Breast epithelium (tissue), 4 donors: Measurements from ENCODE around the gene ARPP19. TPM values are rescaled to one million over a fixed set of nuclear protein-coding genes. Genes with fewer than 3 reads are reported as not detected.
"Not testable (repeated sequence)": the region's sequence is repeated elsewhere in the genome, so short reads cannot be mapped to it uniquely, and the experiment has no call there.

ENCODE experiments used
- DNase-seq, 2 donors: peaks; one replicate each; pipeline ENCODE4 v3.0.0-alpha.2; 2019; ENCODE audit warnings: low spot score in 2 of 2
- H3K27ac ChIP-seq, 2 donors: fragments of 200-600 bp; sonication (generic) in 1 of 2; one replicate each; pipeline ENCODE4 v1.5.1; 2016 to 2019; ENCODE audit warnings: mild to moderate bottlenecking in 1 of 2
- H3K27me3 ChIP-seq, 2 donors: fragments of 200-600 bp; sonication (generic) in 1 of 2; one replicate each; pipeline versions ENCODE4 v1.5.1 to v1.6.0; 2017 to 2019; ENCODE audit warnings: control low read depth in 1 of 2, mild to moderate bottlenecking in 1 of 2
- H3K36me3 ChIP-seq: fragments of 200-600 bp; one replicate; pipeline ENCODE4 v1.5.1; 2019
- H3K4me1 ChIP-seq, 2 donors: fragments of 200-600 bp; sonication (generic); one replicate each; pipeline ENCODE4 v1.5.1; 2016 to 2019; ENCODE audit warnings: control low read depth in 1 of 2
- H3K4me3 ChIP-seq, 3 donors: fragments of 200-600 bp; sonication (generic); 1 replicate in 2 of 3; 2 replicates in 1 of 3; pipeline ENCODE4 v1.5.1; 2016 to 2019; ENCODE audit warnings: mild to moderate bottlenecking in 3 of 3, moderate library complexity in 2 of 3
- H3K9me3 ChIP-seq, 2 donors: fragments of 200-600 bp; sonication (generic) in 1 of 2; one replicate each; pipeline ENCODE4 v1.5.1; 2016 to 2019; ENCODE audit warnings: control low read depth in 1 of 2
- CTCF ChIP-seq, 3 donors: fragments of 450-650 bp; IDR thresholded peaks; one replicate each; pipeline ENCODE4 v1.5.1; 2016 to 2017; ENCODE audit warnings: antibody characterized with exemption in 3 of 3, mild to moderate bottlenecking in 3 of 3, moderate library complexity in 3 of 3
- POLR2A ChIP-seq: fragments of 450-650 bp; IDR thresholded peaks from one replicate; pipeline ENCODE4 v1.6.1; 2016; ENCODE audit warnings: antibody characterized with exemption, mild to moderate bottlenecking, moderate library complexity
- POLR2AphosphoS5 ChIP-seq, 3 donors: sonication (generic); formaldehyde crosslinking; IDR thresholded peaks; one replicate each; pipeline ENCODE4 v1.6.1; 2017; ENCODE audit warnings: antibody characterized with exemption in 3 of 3
- intact Hi-C: fragments of 100-400 bp; cut with DNase I; formaldehyde crosslinking; loops from one replicate; pipeline ENCODE4 v1.15.1; 2023; ENCODE audit warnings: low total_unique reads
- total RNA-seq, 3 donors: library from RNA; depleted of rRNA; stranded (reverse); fragments of >200 nt; gene quantifications; one replicate each; pipeline ENCODE4 v1.1.0, GENCODE V29; 2016

Gene ARPP19
- total RNA-seq, 3 donors from 2014 or later = 111 to 158 (median 151) TPM

DNA sequence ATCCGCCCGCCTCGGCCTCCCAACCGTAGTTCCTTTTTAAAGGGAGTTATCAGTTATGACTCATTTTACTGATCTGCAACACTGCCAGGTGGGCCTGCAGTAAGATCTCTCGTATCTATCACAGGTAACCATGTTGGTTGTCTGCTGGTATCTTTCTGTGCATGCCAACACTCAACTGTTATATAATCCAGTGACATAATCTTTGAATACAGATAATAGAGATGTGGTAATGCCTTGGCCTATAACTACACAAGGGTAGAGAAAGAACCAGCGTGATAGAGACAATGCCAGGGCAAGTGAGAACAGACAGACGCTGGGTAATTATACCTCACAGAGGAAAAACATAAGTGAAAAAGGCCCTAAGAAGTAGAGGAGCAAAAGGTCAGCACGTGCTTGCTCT, 11.0 kb upstream of the ARPP19 start:
- intact Hi-C loops = no loop called here
- TF ChIP-seq POLR2A (no peak), CTCF (IDR thresholded peaks at IDR 0.05) (no peak), POLR2AphosphoS5 (IDR thresholded peaks at IDR 0.05) (no peak)
- H3K36me3 ChIP-seq = no peaks in the 10 kb centered on the region
- H3K4me1 ChIP-seq = no peaks in the 10 kb centered on the region
- H3K4me3 ChIP-seq = no peak overlapping the region
- no peaks in the 10 kb centered on the region for H3K9me3 ChIP-seq
- DNase-seq = no peak
- no peak overlapping the region for H3K27ac ChIP-seq
- H3K27me3 ChIP-seq = no peaks in the 10 kb centered on the region

GRCh38 chr15:52576692-52577091, 7.9 kb upstream of the ARPP19 start:
- Histone ChIP-seq H3K4me1 (no peaks in the 10 kb centered on the region), H3K9me3 (no peaks in the 10 kb centered on the region), H3K36me3 (no peaks in the 10 kb centered on the region), H3K27ac (no peak overlapping the region), H3K4me3 (no peak overlapping the region), H3K27me3 (no peaks in the 10 kb centered on the region)
- DNase-seq = no peak
- intact Hi-C loops = no loop called here
- TF ChIP-seq POLR2A (no peak), POLR2AphosphoS5 (IDR thresholded peaks at IDR 0.05) (no peak), CTCF (IDR thresholded peaks at IDR 0.05) (no peak)

DNA sequence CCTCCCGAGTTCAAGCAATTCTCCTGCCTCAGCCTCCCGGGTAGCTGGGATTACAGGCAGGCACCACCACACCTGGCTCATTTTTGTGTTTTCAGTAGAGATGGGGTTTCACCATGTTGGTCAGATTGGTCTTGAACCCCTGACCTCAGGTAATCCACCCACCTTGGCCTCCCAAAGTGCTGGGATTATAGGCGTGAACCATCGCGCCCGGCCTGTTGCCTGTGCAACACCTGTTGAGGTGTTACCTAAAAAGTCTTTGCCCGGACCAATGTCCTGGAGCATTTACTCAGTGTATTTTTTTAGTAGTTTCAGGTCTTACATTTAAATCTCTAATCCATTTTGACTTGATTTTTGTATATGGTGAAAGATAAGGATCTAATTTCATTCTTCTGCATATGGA, 6.7 kb upstream of the ARPP19 start:
- H3K27me3 ChIP-seq, H3K36me3 ChIP-seq, DNase-seq, H3K4me3 ChIP-seq, H3K27ac ChIP-seq, H3K4me1 ChIP-seq, H3K9me3 ChIP-seq, intact Hi-C loops: not testable (repeated sequence)

- intact Hi-C loops = no loop called here
- no peak for DNase-seq
- Histone ChIP-seq H3K27me3 (no peaks in the 10 kb centered on the region), H3K4me1 (no peaks in the 10 kb centered on the region), H3K27ac (no peak overlapping the region), H3K36me3 (no peaks in the 10 kb centered on the region), H3K9me3 (no peaks in the 10 kb centered on the region), H3K4me3 (no peak overlapping the region)
- TF ChIP-seq POLR2AphosphoS5 (IDR thresholded peaks at IDR 0.05) (no peak), CTCF (IDR thresholded peaks at IDR 0.05) (no peak), POLR2A (no peak)
These were observed 6.2 kb upstream of the ARPP19 start for GRCh38 chr15:52575072-52575471.

- intact Hi-C loops, H3K27ac ChIP-seq, DNase-seq, H3K4me3 ChIP-seq, H3K9me3 ChIP-seq, H3K4me1 ChIP-seq, H3K36me3 ChIP-seq, H3K27me3 ChIP-seq: not testable (repeated sequence)
These were observed 5.8 kb upstream of the ARPP19 start for GRCh38 chr15:52574623-52575022.

DNA sequence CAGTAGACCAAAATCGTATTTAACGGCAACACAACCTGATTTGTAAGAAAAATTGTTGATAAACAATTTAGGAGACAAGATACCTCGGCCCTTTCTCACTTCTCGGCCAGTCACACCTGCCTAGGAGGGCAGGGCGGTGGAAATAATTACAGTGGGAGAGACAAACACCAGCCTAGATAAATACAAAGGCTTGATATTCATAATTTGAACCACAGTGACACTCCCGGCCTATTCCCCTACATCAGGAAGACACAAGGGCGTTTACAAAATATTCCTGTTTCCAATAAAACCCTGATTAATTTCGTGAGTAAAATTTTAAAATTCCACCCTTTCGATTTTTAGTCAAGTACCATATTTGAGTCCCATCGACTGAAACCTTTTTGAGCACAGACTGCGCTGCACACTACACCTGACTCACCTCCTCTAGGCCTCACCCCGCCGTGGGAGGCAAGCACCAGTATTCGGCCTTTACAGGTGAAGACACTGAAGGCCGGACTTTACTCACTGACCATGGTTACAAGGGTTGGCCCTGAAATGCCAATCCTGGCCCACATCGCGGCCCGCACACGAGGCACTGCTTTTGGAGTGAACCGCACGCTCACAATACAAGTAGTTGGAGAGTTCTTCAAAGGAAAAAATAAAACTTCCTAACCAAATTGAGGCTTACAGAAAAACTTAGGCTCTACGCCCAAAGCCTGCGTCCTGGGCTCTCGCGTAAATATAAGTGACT, 794 bp downstream of the ARPP19 start:
- peak in 1 of 2 donors; percentile 42 for DNase-seq
- no peaks in the 10 kb centered on the region for H3K9me3 ChIP-seq
- peak overlapping the region; percentile 98 for H3K27ac ChIP-seq
- H3K4me1 ChIP-seq = peaks cover 0 to 7% of the 10 kb centered on the region in 2 donors
- intact Hi-C loops = no loop called here
- peak overlapping the region; percentile 67 to 96 (median 85) for H3K4me3 ChIP-seq
- TF ChIP-seq POLR2A = no peak
- peak in 1 of 3 donors; percentile 9 for TF ChIP-seq POLR2AphosphoS5 (IDR thresholded peaks at IDR 0.05)
- H3K27me3 ChIP-seq = no peaks in the 10 kb centered on the region
- no peaks in the 10 kb centered on the region for H3K36me3 ChIP-seq

DNA sequence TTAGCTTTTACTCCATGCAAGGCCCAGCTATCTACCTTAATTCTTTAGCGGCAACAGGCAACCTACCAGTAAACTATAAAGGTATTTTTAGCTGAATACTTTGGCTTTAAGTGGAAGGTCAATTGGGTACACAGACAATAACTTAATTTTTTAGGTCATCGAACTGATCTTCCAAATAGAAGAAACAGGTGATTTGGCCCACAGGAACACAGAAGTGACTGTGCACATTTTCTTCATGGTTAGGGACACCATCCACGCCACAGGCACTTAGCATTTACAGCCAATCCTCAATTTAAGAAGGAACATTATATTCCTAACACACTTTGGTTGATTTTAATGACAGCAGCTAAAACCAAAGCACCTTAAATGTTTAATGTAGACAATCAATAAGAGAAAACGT, 1.9 kb downstream of the ARPP19 start:
- peak overlapping the region; percentile 28 to 98 for H3K27ac ChIP-seq
- H3K4me3 ChIP-seq = peak overlapping the region in 2 of 3 donors; percentile 85 to 96
- intact Hi-C loops = no loop called here
- peaks cover 0 to 7% of the 10 kb centered on the region in 2 donors for H3K4me1 ChIP-seq
- DNase-seq = no peak
- TF ChIP-seq POLR2A (no peak), POLR2AphosphoS5 (IDR thresholded peaks at IDR 0.05) (no peak), CTCF (IDR thresholded peaks at IDR 0.05) (no peak)
- H3K36me3 ChIP-seq = no peaks in the 10 kb centered on the region
- no peaks in the 10 kb centered on the region for H3K9me3 ChIP-seq
- no peaks in the 10 kb centered on the region for H3K27me3 ChIP-seq

DNA sequence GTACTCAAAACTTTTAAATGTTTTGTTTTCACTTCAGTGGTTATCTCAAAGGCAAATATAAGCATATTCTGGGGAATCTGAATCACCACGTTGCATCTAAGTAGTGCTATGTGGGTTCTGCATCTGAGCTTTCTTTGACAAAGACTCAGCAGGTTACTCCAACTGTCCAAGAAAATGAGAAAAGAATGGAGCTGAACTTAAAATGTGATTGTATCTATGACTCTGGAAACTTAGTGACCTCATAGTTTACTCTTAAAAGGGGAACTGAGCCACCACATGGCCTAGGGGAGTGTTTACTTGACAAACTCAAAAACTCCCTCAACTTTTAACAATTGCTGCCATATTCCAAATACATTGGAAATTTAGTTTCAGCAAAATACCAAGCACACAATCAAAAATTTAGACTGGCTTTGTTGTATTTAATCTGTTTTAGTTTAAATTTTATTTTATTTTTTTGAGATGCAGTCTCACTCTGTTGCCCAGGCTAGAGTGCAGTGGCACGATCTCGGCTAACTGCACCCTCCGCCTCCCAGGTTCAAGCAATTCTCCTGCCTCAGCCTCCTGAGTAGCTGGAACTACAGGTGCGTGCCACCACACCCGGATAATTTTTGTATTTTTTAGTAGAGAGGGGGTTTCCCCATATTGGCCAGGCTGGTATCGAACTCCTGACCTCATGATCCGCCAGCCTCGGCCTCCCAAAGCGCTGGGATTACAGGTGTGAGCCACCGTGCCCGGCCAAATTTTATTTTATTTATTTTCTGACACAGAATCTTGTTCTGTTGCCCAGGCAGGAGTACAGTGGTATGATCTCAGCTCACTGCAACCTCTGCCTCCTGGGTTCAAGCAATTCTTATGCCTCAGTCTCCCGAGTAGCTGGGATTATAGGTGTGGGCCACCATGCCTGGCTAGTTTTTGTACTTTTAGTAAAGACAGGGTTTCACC, 3.1 kb downstream of the ARPP19 start:
- DNase-seq, H3K27me3 ChIP-seq, H3K27ac ChIP-seq, H3K4me3 ChIP-seq, H3K4me1 ChIP-seq, H3K9me3 ChIP-seq, H3K36me3 ChIP-seq, intact Hi-C loops: not testable (repeated sequence)
